Prostate gland (tissue), 2 donors: ENCODE results near the gene CHST11.

Experiments used
- POLR2A ChIP-seq: fragments of 450-650 bp; IDR thresholded peaks from one replicate; pipeline ENCODE4 v1.6.1; 2016; ENCODE audit warnings: antibody characterized with exemption, mild to moderate bottlenecking
- TF ChIP-seq, protein P1 (sequence below), 4 experiments: fragments of 200-600 bp in 2 of 4; fragments of 450-650 bp in 2 of 4; sonication (generic) in 2 of 4; IDR thresholded peaks; 1 replicate in 3 of 4; 2 replicates in 1 of 4; pipeline ENCODE4 v1.5.1; 2016 to 2019; ENCODE audit warnings: antibody characterized with exemption in 4 of 4, mild to moderate bottlenecking in 2 of 4, moderate library complexity in 2 of 4

DNA sequence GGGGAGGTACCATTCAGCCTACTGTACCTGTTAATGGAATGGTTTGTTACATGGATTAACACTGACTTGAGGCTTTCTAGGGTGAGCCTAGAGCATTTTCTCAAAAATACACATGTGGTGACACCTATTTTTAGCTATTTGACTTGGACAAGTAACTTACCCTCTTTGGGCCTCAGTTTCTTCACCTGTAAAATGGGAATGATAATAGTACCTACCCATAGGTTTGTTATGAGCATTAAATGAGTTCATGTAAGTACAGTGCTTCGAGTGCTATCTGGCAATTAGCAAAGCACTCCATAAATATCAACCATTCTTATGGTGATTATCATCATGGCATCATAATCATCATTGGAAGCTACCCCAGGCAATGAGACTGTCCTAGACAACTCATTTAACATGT lies 216.5 kb downstream of the CHST11 start:
- TF ChIP-seq, protein P1, sequence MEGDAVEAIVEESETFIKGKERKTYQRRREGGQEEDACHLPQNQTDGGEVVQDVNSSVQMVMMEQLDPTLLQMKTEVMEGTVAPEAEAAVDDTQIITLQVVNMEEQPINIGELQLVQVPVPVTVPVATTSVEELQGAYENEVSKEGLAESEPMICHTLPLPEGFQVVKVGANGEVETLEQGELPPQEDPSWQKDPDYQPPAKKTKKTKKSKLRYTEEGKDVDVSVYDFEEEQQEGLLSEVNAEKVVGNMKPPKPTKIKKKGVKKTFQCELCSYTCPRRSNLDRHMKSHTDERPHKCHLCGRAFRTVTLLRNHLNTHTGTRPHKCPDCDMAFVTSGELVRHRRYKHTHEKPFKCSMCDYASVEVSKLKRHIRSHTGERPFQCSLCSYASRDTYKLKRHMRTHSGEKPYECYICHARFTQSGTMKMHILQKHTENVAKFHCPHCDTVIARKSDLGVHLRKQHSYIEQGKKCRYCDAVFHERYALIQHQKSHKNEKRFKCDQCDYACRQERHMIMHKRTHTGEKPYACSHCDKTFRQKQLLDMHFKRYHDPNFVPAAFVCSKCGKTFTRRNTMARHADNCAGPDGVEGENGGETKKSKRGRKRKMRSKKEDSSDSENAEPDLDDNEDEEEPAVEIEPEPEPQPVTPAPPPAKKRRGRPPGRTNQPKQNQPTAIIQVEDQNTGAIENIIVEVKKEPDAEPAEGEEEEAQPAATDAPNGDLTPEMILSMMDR (IDR thresholded peaks at IDR 0.05), result no peak
- TF ChIP-seq POLR2A, result no peak
